Measurements from ENCODE around the gene TMOD3.
"Not testable (repeated sequence)": the region's sequence is repeated elsewhere in the genome, so short reads cannot be mapped to it uniquely, and the experiment has no call there.

TMOD3 gene

DNA sequence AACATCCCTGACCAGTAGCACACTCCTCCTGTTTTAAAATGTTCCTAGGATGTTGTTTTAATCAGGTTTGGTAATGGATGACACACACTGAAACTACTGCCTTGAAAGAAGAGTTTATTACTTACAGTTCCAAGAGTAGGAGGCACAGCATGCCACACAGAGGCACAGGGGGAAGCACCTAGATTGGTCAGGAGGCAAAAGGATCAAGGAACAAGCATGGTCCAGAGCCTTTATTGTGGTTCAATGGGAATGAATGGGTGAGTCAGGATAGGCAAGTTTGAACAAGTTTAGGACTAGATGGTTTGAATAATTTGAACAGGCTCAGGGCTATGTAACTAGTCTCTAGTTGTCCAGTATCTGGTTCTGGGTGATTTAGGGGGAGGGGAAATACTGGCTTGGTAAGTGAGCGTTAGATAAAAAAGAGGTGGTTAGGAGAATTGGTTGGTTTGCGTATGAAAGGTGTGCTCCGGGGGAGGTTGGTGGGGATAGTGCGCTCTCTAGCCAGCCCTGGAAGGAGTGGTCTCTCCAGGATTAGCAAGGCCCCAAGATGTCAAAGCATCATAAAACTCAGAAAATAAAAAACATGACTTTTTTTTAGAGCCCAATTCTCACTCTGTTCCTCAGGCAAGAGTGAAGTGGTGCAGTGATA lies 35.1 kb downstream of the TMOD3 start:
- no peak for DNase-seq (ENCODE audit: low spot score)

DNA sequence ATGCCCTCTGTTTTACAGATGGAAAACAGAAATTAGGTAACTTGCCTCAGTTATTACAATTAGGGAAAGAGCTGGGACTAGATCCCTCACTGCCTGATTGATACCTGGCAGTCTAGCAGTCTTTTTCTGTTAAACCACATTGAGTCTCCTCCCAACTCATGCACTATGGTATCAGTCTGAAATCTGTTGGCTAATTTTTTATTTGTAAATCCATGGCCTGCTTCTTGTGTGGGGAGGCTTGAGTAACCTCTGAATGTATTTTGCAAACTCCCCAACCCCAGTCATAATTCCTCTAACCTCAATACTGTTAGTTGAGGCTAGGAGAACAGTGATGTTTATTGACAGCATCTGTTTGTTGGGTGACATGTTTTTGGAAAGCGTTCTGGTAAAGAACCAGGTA lies 35.9 kb downstream of the TMOD3 start:
- DNase-seq (ENCODE audit: low spot score): no peak

DNA sequence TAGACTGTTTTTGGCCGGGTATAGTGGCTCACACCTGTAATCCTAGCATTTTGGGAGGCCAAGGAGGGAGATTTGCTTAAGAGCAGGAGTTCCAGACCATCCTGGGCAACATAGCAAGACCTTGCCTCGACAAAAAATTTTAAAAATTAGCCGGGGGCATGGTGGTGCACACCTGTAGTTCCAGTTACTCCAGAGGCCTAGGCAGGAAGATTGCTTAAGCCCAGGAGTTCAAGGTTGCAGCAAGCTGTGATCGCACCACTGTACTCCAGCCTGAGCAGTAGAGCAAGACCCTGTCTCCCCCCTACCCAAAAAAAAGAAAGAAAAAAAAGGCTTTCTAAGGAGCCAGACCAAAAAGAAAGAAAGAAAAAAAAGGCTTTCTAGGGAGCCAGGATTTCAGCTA lies 36.7 kb downstream of the TMOD3 start:
- no peak for DNase-seq (ENCODE audit: low spot score)

DNA sequence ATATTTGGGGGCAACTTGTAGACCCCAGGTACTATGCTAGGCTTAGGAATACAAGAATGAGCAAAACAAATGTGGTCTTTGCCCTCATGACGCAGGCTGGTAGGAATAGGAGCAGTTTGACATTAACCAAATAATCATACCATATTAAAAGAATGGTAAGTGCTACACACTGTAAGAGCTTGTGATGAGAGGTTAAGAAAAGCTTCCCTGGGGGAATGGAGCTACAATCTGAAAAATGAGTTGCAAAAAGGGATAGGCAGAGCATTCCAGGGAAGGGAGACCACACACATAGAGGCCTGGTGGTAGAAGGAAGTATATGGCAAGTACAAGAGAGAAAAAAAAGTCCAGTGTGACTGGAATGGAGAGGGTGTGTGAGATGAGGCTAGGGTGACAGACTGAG lies 37.3 kb downstream of the TMOD3 start:
- no peak for DNase-seq (ENCODE audit: low spot score)

DNA sequence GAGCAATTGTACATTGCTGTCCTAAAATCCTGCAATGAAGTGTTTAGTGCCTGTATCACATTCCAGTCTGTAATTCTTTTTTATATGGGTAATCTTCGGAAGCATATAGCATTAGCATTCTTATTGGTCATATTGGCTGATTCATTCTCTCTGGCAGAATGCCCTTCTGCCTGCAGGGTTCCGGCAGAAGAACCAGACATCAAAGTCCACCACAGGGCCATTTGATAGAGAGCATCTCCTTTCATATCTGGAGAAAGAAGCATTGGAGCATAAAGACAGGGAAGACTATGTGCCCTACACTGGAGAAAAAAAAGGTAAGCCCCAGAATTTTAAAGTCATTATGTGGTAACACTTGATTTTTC lies 39.6 kb downstream of the TMOD3 start:
- no peak for DNase-seq (ENCODE audit: low spot score)

DNA sequence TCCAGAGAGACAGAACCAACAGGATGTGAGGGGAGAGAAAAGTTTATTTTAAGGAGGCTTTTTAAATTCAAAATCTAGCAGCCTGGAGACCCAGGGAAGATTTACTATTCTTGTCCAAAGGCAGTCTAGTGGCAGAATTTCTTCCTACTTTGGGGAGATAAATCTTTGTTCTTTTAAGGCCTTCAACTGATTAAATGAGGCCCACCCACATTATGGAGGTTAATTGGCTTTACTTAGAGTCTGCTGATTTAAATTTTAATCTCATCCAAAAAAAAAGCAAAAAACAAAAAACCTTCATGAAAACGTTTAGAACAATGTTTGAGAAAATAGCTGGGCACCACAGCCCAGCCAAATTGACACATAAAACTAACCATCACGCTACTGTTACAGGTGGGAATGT lies 41.3 kb downstream of the TMOD3 start:
- no peak for DNase-seq (ENCODE audit: low spot score)

DNA sequence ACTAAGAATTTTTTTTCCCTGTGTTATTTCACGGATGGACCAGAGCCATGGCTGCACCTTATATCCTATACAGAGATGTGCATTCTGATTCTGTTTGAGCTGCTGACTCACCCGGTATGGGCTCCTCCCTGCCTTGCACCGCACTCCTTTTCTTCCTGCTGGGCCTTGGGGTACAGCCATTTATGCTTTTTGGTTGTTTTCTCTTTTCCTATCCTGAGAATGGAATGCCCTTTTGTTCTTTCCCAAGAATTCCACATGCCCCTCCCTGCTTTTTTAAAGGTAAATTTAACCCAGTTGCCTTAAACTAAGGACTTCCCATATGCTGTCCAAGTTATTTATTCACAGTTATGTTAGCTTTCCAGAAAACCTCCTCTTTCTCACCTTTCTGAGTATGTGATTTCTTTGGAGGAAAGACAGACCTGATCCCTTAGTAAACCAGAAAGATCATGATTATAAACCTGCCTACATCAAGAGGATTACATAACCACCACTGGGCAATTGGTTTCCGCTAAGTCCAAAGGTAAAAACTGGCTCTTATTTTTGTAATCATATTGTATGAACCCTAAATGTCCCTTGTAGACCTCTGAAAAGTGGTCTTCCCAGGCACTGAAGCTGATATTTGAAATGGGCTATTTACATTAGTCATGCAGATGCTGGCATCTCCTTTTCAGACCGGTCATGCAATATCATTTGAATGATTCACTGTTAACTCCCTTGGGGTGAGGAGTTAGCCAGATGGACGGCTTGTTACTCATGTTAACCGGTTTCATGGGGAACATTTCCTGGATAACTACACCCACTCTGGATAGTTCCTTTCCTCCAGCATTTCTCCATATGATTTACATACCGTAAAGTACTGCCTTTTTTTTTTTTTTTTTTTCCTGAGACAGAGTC lies 45.5 kb downstream of the TMOD3 start:
- DNase-seq (ENCODE audit: low spot score): no peak

DNA sequence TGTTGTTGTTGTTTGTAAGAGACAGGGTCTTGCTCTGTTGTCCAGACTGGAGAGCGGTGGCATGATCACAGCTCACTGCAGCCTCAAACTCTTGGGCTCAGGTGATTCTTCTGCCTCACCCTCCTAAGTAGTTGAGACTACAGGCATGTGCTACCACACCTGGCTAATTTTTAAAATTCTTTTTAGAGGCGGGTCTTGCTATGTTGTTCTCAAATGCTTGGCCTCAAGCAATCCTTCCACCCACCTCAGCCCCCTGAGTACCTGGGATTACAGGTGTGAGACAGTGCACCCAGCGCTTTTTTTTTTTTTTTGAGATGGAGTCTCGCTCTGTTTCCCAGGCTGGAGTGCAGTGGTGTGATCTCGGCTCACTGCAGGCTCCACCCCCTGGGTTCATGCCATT lies 46.7 kb downstream of the TMOD3 start:
- DNase-seq (ENCODE audit: low spot score): no peak

DNA sequence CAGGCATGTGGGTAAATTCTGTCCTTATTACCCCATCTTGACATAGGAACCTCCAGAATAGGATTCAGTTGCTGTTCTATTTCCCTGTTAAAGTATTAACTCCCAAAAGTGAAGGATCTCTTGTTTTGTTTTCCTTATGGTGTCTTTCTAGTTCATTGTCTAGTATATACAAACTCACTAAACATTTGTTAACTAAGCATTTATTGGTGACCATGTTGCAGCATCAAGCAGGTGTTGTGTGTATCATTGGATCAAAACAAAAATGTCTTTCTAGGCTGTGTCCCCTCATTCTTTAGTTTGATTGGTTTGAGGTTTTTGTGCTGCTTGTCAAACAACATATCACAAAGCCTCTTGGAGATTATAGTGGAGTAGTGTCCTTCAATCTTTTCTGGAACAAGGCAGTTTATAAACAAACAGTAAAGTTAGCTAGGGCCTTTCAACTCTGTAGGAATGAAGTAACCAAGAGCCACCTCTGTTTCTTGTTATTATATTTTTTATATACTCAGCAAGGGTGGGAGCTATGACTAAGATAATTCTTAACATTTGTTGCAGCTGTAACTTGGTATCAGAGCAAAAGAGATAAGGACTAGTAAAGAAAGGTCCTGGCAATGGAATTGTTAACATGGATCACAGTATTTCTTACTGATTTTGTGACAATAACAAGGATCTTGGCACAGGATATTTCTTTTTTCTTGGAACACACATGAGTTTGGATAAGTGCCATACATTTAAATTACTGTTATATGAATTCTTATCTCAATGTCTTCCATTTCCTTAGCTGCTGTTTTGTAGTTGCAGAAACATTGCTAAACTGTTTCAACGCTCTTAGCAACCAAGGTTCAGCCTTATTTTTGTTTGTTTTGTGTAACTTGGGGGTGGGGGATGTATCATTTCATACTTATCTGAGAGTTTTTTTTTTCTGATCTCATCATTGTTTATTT lies 49.3 kb downstream of the TMOD3 start:
- DNase-seq (ENCODE audit: low spot score): no peak

DNA sequence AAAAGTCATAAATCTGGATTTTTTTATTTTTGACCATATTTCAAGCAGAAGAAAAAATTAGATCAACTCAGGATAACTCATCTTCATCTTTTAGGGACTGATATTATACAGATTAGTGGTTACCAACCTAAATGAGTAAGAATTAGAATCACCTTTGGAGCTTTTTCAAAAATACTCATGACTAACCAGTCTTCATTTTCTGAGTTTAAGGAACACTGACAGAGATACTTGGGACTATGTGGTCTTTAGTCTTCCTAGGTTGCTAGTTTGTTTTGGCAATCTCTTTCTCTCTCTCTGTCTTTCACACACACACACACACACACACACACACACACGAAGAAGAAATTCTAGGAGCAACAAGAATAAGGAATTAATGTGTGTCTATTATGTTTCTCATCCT lies 50.1 kb downstream of the TMOD3 start:
- no peak for DNase-seq (ENCODE audit: low spot score)

DNA sequence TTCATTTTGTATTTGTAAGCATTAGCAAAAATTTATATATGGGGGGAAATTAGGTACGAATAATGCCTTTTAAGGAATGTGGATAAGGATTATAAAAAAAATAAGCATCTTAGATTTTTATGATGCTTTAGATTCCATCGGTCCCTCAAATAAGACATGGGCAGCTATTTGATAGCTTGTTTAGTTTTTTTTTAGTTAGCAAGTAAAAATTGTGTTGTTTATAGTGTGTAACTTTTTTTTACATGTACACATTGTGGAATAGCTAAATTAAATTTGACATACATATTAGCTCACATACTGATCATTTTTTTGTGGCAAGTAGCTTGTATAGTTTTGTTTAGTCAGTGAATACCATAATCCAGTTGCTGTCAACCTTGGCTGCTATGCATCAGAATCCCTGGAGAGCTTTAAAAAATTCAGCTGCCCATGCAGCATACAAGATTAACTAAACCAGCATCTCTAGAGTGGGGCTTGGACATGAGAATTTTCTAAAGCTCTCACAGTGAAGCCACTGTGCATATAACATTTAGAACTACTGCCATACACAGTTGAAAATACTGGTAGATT lies 53.9 kb downstream of the TMOD3 start:
- no peak for DNase-seq (ENCODE audit: low spot score)

DNA sequence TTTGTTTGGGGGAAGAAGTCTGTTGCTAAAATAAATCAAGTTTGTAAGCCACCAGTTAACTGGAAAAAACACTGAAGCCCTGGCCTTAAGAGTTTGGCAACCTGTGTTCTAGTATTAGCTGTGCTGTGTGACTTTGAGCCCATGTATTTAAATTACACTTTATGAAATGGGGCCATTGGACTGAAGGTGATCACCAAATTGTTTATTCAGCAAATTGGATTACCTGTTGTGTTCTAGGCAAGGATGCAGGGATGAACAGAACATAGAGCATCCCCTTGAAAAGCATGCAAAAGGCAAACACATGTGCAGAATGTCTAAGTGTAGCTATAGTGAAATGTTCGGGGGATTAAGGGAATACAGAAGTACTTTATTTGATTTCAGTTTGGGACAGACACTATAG lies 54.6 kb downstream of the TMOD3 start:
- DNase-seq (ENCODE audit: low spot score): no peak

DNA sequence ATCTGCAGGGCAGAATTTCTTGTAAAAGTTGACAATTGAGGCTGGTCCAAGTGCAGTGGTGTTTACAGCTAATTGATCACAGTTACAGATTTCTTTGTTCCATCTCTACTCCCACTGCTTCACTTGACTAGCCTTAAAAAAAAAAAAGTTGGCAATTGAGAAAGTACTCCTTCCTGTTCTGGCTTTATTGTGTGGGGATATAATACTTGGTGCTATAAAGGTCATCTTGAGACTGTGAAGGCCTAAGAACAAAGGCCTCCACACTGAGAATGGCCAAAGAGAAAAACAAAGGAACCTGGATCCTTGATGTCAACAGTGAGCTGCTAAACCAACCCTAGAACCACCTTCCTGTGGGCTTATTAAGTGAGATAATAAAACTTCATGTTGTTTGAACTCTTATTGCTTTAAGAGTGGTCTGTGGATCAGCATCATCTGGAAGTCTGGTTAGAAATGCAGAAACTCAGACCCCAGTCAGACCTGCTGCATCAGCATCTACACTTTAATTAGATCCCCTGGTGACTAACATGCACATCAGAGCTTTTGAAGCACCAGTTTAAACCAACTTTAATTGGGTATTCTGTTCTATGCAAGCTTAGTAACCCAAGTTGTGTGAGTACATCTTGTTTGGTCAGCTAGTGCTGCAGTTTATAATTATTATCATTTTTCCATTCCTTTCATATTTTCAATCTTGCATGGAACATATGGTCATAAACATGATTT lies 55.2 kb downstream of the TMOD3 start:
- no peak for DNase-seq (ENCODE audit: low spot score)

DNA sequence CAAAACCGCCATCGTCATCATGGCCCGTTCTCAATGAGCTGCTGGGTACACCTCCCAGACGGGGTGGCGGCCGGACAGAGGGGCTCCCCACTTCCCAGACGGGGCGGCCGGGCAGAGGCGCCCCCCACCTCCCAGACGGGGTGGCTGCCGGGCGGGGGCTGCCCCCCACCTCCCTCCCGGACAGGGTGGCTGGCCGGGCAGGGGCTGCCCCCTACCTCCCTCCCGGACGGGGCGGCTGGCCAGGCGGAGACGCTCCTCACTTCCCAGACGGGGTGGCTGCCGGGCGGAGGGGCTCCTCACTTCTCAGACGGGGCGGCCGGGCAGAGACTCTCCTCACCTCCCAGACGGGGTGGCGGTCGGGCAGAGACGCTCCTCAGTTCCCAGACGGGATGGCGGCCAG lies 56.3 kb downstream of the TMOD3 start:
- not testable (repeated sequence) for DNase-seq (ENCODE audit: low spot score)

DNA sequence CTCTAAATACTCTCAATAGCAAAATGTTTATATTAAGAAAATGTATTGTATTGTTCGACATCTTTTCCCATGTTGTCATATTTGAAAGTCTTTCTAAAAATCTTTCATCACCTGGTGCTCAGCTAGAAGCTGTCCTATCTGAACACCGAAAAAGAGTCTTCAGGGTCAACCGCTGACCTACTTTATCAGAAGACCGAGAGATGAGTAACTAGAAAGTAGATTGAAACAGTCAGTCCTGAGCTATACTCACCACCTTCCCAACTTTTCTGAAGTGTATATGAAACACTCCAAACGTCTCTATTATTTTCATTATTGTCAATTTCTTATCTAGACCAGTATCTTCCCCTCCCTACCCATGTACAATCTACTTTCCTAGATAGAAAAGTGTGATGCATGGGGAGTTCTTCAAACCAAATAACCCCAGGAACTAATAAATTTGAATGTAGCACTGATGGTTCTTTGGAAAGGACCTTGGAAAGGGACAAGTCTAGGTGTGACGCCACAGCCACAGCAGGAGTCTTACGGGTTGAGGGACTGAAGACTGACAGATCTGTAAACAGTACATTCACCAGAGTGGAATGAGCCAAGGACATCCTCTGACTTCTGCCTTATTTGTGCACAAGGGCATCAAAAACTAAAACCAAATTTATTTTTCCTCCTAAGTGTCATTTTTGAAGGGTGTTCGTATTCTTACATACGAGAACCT lies 58.6 kb downstream of the TMOD3 start:
- DNase-seq (ENCODE audit: low spot score): no peak

DNA sequence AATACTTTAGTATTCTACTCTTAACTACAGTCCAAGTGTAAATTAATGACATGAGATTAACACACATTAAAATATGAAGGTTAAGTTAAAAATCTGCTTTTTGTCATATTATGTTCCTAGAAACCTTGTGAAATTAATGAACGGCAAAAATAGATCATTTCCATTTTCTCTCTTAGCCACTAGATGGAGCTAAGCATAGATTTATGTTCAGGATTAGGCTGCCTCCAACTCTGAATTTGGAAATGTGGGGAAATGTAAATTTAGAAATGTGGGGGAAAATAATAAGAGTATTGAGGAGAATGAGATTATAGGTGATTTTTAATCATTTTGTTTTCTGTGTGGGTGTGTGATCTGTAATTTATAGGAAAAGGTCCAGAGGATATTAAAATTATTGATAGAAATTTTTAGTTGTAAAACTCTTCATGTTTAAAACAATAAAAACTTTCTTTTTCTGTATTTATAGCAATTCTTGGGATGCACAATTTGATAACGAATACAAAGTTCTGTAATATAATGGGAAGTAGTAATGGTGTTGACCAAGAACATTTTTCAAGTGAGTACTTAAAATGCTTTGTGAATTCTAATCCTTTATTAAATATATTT lies 59.2 kb downstream of the TMOD3 start:
- no peak for DNase-seq (ENCODE audit: low spot score)

DNA sequence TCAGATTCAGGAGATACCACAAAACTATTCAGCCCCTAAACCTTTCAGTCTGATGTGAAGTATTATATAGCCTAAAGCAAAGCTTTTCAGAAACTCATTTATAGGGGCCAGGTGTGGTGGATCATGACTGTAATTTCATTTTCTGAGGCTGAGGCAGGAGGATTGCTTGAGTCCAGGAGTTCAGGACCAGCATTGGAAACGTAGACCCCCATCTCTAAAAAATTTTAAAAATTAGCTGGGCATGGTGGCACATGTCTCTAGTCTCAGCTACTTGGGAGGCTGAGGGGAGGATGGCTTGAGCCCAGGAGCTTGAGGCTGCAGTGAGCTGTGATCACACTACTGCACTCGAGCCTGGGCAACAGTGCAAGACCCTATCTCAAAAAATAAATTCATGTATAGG lies 60.0 kb downstream of the TMOD3 start:
- no peak for DNase-seq (ENCODE audit: low spot score)

DNA sequence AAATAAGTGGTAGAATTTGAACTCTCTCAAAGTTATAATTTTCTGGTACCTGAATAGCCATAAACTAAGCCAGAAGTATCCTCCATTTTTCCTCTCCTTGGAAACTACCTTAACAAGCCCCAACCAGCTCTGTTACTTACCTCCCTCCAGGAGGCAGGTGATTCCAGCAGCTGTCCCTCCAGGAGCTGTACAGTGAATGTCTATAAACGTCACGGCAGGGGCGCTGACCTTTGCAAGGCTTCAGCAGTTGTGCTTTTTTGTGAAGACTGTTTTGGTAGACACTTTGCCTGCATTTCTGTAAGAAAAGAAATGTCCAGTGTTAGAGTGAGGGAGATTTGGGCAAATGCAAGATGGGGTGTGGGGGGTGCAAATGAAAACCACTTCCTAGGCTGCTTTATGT lies 75.0 kb downstream of the TMOD3 start:
- no peak for DNase-seq (ENCODE audit: low spot score)

DNA sequence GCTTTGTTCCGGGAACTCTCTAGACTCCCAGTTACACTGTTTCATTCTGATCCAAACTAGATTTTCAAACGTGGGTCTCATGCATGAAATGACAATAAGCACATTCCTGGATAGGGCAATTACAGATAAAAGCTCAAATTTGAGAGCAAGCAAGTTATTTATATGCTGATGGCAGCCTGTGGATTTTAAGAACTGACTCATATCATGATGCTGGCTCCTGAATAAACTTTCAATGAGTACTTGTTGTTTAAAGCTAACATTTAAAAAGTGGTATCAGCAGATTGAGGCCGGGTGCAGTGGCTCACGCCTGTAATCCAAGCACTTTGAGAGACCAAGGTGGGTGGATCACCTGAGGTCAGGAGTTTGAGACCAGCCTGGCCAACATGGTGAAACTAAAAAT lies 75.5 kb downstream of the TMOD3 start:
- no peak for DNase-seq (ENCODE audit: low spot score)

DNA sequence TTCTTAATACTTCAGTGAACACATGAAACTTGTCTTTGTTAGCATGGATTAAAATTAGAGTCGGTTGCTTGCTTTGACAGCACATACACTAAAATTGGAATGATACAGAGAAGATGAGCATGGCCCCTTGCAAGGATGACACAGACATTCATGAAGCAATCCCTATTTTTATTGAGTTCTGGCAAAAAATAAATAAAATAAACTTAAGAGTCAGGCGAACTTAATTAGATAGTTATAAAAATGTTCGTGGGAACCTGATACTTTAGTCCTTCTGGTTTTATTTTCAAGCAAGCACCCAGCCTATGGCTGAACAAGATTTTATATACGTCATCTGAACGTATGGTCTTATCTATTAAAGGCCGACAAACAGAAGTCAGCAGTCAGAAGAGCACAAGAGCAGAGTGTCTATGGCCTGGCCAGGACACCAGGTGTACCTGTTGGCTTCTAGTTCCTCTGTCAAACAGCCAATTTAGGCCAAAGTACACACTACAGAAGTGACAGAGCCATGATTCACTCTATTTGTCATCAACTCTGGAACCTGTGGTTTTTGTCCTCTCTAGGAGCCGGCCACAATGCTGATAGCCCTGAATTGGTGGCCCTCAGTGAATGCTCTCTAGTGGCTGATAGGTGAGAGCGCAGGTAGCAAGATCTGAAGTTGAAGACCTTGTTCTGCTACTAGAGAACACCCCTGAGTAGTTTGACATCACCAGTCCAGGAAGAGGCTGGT lies 77.8 kb downstream of the TMOD3 start:
- no peak for DNase-seq (ENCODE audit: low spot score)
